Parathyroid adenoma (tissue), 2 donors: Measurements from ENCODE around the gene CAV1.

Experiments
- H2AFZ ChIP-seq: fragments of 300-600 bp; sonication (generic); one replicate; pipeline ENCODE4 v1.7.0; 2017; ENCODE audit warnings: antibody characterized with exemption, mild to moderate bottlenecking
- H3K27ac ChIP-seq: fragments of 300-600 bp; sonication (generic); one replicate; pipeline ENCODE4 v1.7.0; 2017
- H3K27me3 ChIP-seq: fragments of 300-600 bp; sonication (generic); one replicate; pipeline ENCODE4 v1.7.0; 2017; ENCODE audit warnings: low read length; ENCODE audit not compliant: control insufficient read depth, insufficient read depth
- H3K36me3 ChIP-seq: fragments of 300-600 bp; sonication (generic); one replicate; pipeline ENCODE4 v1.7.0; 2017; ENCODE audit warnings: low read length; ENCODE audit not compliant: control insufficient read depth, insufficient read depth
- H3K4me1 ChIP-seq: fragments of 300-600 bp; sonication (generic); one replicate; pipeline ENCODE4 v1.7.0; 2017; ENCODE audit warnings: control low read depth
- H3K4me2 ChIP-seq: fragments of 300-600 bp; sonication (generic); one replicate; pipeline ENCODE4 v1.7.0; 2017; ENCODE audit warnings: low read length
- H3K4me3 ChIP-seq: fragments of 300-600 bp; sonication (generic); one replicate; pipeline ENCODE4 v1.7.0; 2017; ENCODE audit warnings: low read depth, low read length
- H3K79me2 ChIP-seq: fragments of 300-600 bp; sonication (generic); one replicate; pipeline ENCODE4 v1.7.0; 2017; ENCODE audit warnings: control low read depth
- H3K9ac ChIP-seq: fragments of 300-600 bp; sonication (generic); one replicate; pipeline ENCODE4 v1.7.0; 2017; ENCODE audit warnings: mild to moderate bottlenecking
- H3K9me3 ChIP-seq: fragments of 300-600 bp; sonication (generic); one replicate; pipeline ENCODE4 v1.7.0; 2017; ENCODE audit warnings: low read length; ENCODE audit not compliant: control insufficient read depth
- TF ChIP-seq, protein P1 (sequence below): fragments of 300-600 bp; sonication (generic); IDR thresholded peaks from one replicate; pipeline ENCODE4 v1.7.0; 2017; ENCODE audit warnings: antibody characterized with exemption, mild to moderate bottlenecking
- donor health status: primary hyperparathyroidism.

The CAV1 gene

GRCh38 chr7:116541951-116542350, 17.1 kb downstream of the CAV1 start:
- no peaks in the 10 kb centered on the region for H3K9me3 ChIP-seq
- H3K36me3 ChIP-seq, result no peaks in the 10 kb centered on the region
- TF ChIP-seq, protein P1, sequence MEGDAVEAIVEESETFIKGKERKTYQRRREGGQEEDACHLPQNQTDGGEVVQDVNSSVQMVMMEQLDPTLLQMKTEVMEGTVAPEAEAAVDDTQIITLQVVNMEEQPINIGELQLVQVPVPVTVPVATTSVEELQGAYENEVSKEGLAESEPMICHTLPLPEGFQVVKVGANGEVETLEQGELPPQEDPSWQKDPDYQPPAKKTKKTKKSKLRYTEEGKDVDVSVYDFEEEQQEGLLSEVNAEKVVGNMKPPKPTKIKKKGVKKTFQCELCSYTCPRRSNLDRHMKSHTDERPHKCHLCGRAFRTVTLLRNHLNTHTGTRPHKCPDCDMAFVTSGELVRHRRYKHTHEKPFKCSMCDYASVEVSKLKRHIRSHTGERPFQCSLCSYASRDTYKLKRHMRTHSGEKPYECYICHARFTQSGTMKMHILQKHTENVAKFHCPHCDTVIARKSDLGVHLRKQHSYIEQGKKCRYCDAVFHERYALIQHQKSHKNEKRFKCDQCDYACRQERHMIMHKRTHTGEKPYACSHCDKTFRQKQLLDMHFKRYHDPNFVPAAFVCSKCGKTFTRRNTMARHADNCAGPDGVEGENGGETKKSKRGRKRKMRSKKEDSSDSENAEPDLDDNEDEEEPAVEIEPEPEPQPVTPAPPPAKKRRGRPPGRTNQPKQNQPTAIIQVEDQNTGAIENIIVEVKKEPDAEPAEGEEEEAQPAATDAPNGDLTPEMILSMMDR, result no peak
- H3K4me3 ChIP-seq, result no peak overlapping the region
- H3K9ac ChIP-seq, result no peak overlapping the region
- H3K79me2 ChIP-seq, result no peaks in the 10 kb centered on the region
- H3K4me1 ChIP-seq, result no peaks in the 10 kb centered on the region
- H3K27ac ChIP-seq, result no peak overlapping the region
- no peaks in the 10 kb centered on the region for H3K27me3 ChIP-seq
- no peak overlapping the region for H3K4me2 ChIP-seq
- no peak overlapping the region for H2AFZ ChIP-seq

- no peak overlapping the region for H3K9ac ChIP-seq
- H3K4me1 ChIP-seq, result no peaks in the 10 kb centered on the region
- no peaks in the 10 kb centered on the region for H3K36me3 ChIP-seq
- H3K9me3 ChIP-seq, result no peaks in the 10 kb centered on the region
- no peaks in the 10 kb centered on the region for H3K27me3 ChIP-seq
- H3K4me2 ChIP-seq, result no peak overlapping the region
- H3K4me3 ChIP-seq, result no peak overlapping the region
- no peaks in the 10 kb centered on the region for H3K79me2 ChIP-seq
- no peak overlapping the region for H2AFZ ChIP-seq
- H3K27ac ChIP-seq, result no peak overlapping the region
- TF ChIP-seq, protein P1, result no peak
Observed at GRCh38 chr7:116542618-116543017, 17.8 kb downstream of the CAV1 start.

DNA sequence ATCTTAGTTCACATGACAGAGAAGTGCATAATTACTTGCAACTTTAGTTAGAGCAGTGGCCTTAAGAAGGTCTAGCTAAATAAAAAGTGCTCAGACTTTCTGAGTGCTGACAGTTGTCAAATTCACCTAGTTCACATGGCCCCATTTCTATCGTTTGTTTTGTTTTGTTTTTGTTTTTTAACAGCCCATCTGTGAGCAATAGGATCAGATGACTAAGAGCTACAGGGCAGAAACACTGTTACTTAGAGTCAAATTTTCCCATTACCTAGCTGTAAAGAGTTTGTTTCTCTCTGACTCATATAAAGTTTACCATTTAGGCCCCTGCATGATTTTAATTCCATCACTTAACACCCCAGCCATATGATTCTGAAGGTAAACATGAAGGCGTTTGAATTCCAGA, 18.8 kb downstream of the CAV1 start:
- Histone ChIP-seq H3K4me1 (no peaks in the 10 kb centered on the region), H2AFZ (no peak overlapping the region), H3K9me3 (no peaks in the 10 kb centered on the region), H3K79me2 (no peaks in the 10 kb centered on the region), H3K4me2 (no peak overlapping the region), H3K4me3 (no peak overlapping the region), H3K36me3 (no peaks in the 10 kb centered on the region), H3K27ac (no peak overlapping the region), H3K9ac (no peak overlapping the region), H3K27me3 (no peaks in the 10 kb centered on the region)
- TF ChIP-seq, protein P1, result no peak

DNA sequence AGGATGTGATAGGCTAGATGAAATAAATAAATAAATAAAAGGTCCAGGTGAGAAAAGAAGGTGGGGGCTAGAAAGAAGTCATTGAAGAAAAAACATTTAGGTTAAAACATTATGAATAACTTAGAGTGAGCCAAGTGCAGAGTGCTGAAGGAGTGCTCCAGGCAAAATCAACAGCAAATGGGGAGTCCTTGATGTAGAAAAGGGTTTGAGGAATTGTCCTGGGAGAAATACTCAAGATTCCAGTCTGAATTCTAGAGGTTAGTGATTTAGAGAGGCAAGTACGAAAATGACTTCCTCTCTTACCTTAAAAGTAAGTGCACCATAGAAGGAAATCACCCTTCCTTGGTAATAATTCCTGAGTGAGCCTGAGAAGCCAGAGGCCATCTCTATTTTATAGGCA, 19.7 kb downstream of the CAV1 start:
- no peak overlapping the region for H3K27ac ChIP-seq
- H3K9me3 ChIP-seq, result no peaks in the 10 kb centered on the region
- no peak overlapping the region for H2AFZ ChIP-seq

DNA sequence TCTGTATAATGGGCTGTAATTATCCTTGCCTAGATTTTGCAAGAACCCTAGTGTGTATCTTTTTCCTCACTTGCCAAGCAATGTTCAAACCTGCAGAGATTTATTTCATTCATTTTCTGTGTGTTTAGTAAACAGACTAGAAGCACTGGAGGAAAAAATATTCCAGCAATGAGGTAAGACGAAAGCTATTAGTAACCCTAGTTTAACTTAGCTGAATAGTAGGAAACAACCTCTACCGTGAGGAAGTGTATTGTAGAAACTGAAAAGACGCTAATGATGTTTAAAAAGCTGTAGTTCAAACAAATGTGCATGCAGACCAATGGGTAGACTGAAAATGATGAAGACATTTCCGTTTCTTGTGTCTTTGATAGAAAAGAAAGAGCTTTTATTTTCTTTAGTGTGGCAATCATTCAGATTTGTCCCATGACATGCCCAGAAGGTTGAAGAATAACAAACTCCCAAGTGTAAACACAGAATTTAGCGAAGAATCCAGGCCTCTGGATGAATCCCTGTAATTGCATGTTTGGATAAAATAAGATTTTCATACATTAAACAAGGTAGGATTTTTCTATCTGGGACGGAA, 20.7 kb downstream of the CAV1 start:
- Histone ChIP-seq H3K36me3 (no peaks in the 10 kb centered on the region), H3K9me3 (no peaks in the 10 kb centered on the region), H3K4me1 (no peaks in the 10 kb centered on the region), H3K4me3 (no peak overlapping the region), H3K27me3 (no peaks in the 10 kb centered on the region), H3K9ac (no peak overlapping the region), H3K4me2 (no peak overlapping the region), H3K27ac (no peak overlapping the region), H3K79me2 (no peaks in the 10 kb centered on the region), H2AFZ (no peak overlapping the region)
- TF ChIP-seq, protein P1, result no peak

More for the DNA sequence above, 19.7 kb downstream of the CAV1 start:
- no peak overlapping the region for H3K9ac ChIP-seq
- H3K4me2 ChIP-seq, result no peak overlapping the region
- no peaks in the 10 kb centered on the region for H3K36me3 ChIP-seq
- H3K4me1 ChIP-seq, result no peaks in the 10 kb centered on the region
- no peak overlapping the region for H3K4me3 ChIP-seq
- TF ChIP-seq, protein P1, result no peak
- H3K27me3 ChIP-seq, result no peaks in the 10 kb centered on the region
- H3K79me2 ChIP-seq, result no peaks in the 10 kb centered on the region
